Endothelial cell of umbilical vein (primary cell): ENCODE data around the gene SPEF1. TPM values are rescaled to one million over a fixed set of nuclear protein-coding genes. Genes with fewer than 3 reads are reported as not detected.

Source experiments
- BruUV-seq: library from RNA; stranded (reverse); fragments of 400-500 nt; replicated peaks from 2 replicates; lab custom pipeline; 2021; lab: Mats Ljungman, UMichigan
- CTCF ChIA-PET: fragments of 300-600, 350-600 bp; sonication (Branson Sonifier 250); formaldehyde crosslinking; loops from one replicate; lab custom pipeline; 2021; ENCODE audit warnings: antibody characterized with exemption, inconsistent platforms; lab: Charles Lee
- POLR2A ChIA-PET: fragments of 300-600, 350-600 bp; sonication (Branson Sonifier 250); formaldehyde crosslinking; loops from one replicate; lab custom pipeline; 2021; ENCODE audit warnings: antibody characterized with exemption, inconsistent platforms; lab: Charles Lee
- DNase-seq: peaks from one replicate; pipeline ENCODE4 v3.0.0-alpha.2; 2011; ENCODE audit warnings: low read depth, low spot score
- FAIRE-seq: peaks from 2 replicates; lab custom pipeline; 2011; peaks lifted over from hg19 to GRCh38; lab: Jason Lieb, UNC
- H2AFZ ChIP-seq: 2 replicates; pipeline ENCODE4 v1.6.0; 2012; ENCODE audit warnings: low read depth, low read length, control low read depth, inconsistent platforms
- H3K27ac ChIP-seq: 2 replicates; pipeline ENCODE4 v1.5.1; 2011; ENCODE audit warnings: low read depth, mild to moderate bottlenecking, control low read depth, low read length, moderate library complexity; ENCODE audit not compliant: insufficient read depth
- H3K27me3 ChIP-seq, 2 experiments: 2 replicates each; pipeline versions ENCODE4 v1.6.0 to v1.6.1; 2011; ENCODE audit warnings: low read length in 2 of 2, mixed read lengths in 1 of 2; ENCODE audit not compliant: control insufficient read depth in 2 of 2, insufficient read depth in 2 of 2
- H3K36me3 ChIP-seq, 2 experiments: 2 replicates in 1 of 2; 3 replicates in 1 of 2; pipeline ENCODE4 v1.5.1; 2011; ENCODE audit warnings: low read length in 2 of 2, mild to moderate bottlenecking in 1 of 2, moderate library complexity in 1 of 2; ENCODE audit not compliant: control insufficient read depth in 2 of 2, insufficient read depth in 2 of 2; ENCODE audit errors: extremely low read depth in 1 of 2
- H3K4me1 ChIP-seq: 3 replicates; pipeline ENCODE4 v1.5.1; 2011; ENCODE audit warnings: mild to moderate bottlenecking, low read length; ENCODE audit not compliant: control insufficient read depth, insufficient read depth; ENCODE audit errors: extremely low read depth
- H3K4me2 ChIP-seq: 2 replicates; pipeline ENCODE4 v1.6.1; 2011; ENCODE audit warnings: low read length, control low read depth, mixed read lengths; ENCODE audit not compliant: insufficient read depth
- H3K4me3 ChIP-seq, 3 experiments: fragments of 200-600 bp in 1 of 3; sonication (generic), shearing (Covaris generic) in 1 of 3; replicated peaks in 1 of 3; 2 replicates each; pipeline ENCODE4 v1.5.1; 2011 to 2016; ENCODE audit warnings: control low read depth in 3 of 3, low read length in 3 of 3, mild to moderate bottlenecking in 2 of 3, inconsistent platforms in 1 of 3, low read depth in 1 of 3, moderate library complexity in 1 of 3; ENCODE audit not compliant: insufficient read depth in 1 of 3
- H3K79me2 ChIP-seq: 2 replicates; pipeline ENCODE4 v1.6.0; 2012; ENCODE audit warnings: low read length, inconsistent platforms; ENCODE audit not compliant: control insufficient read depth, insufficient read depth
- H3K9ac ChIP-seq: replicated peaks from 2 replicates; pipeline ENCODE3; 2011; ENCODE audit warnings: low read length, control low read depth; ENCODE audit not compliant: insufficient read depth; ENCODE audit errors: extremely low read depth
- H3K9me1 ChIP-seq: replicated peaks from 3 replicates; pipeline ENCODE4 v1.6.0; 2011; ENCODE audit warnings: mild to moderate bottlenecking, low read length; ENCODE audit not compliant: control insufficient read depth, insufficient read depth; ENCODE audit errors: extremely low read depth
- H3K9me3 ChIP-seq: replicated peaks from 2 replicates; pipeline ENCODE4 v1.5.1; 2012; ENCODE audit warnings: low read length, inconsistent platforms; ENCODE audit not compliant: control insufficient read depth, insufficient read depth
- H4K20me1 ChIP-seq: replicated peaks from 2 replicates; pipeline ENCODE3; 2011; ENCODE audit warnings: mild to moderate bottlenecking, low read length; ENCODE audit not compliant: control insufficient read depth, insufficient read depth; ENCODE audit errors: extremely low read depth
- EZH2 ChIP-seq: IDR thresholded peaks from 2 replicates; pipeline ENCODE4 v1.6.1; 2012; ENCODE audit warnings: borderline replicate concordance, low read depth, mild to moderate bottlenecking, moderate library complexity, low read length, inconsistent platforms; ENCODE audit not compliant: severe bottlenecking
- FOS ChIP-seq: IDR thresholded peaks from 2 replicates; pipeline ENCODE4 v1.6.1; 2011; ENCODE audit warnings: mild to moderate bottlenecking, low read length, moderate library complexity, borderline replicate concordance; ENCODE audit not compliant: insufficient read depth
- GATA2 ChIP-seq: IDR thresholded peaks from 2 replicates; pipeline ENCODE4 v1.7.0; 2011; ENCODE audit warnings: low read depth, mild to moderate bottlenecking, moderate library complexity, mixed read lengths, low read length; ENCODE audit not compliant: insufficient read length, insufficient read depth
- JUN ChIP-seq: IDR thresholded peaks from 2 replicates; pipeline ENCODE4 v1.6.1; 2011; ENCODE audit warnings: borderline replicate concordance, low read depth; ENCODE audit not compliant: insufficient read length, insufficient read depth
- MYC ChIP-seq: IDR thresholded peaks from one replicate; pipeline ENCODE4 v1.6.1; 2011; ENCODE audit warnings: mild to moderate bottlenecking, low read depth, low read length
- POLR2A ChIP-seq: IDR thresholded peaks from 2 replicates; pipeline ENCODE4 v1.6.1; 2012; ENCODE audit warnings: low read depth, mild to moderate bottlenecking, control low read depth, low read length
- POLR2AphosphoS5 ChIP-seq: IDR thresholded peaks from 2 replicates; pipeline ENCODE4 v1.6.1; 2012; ENCODE audit warnings: low read depth, mild to moderate bottlenecking, control low read depth, low read length, moderate library complexity; ENCODE audit not compliant: insufficient read depth
- dilution Hi-C: fragments of 300-500 bp; cut with MboI; formaldehyde crosslinking; loops from one replicate; pipeline ENCODE4 v1.15.0; 2019; ENCODE audit warnings: low sequenced_read_pairs; ENCODE audit not compliant: extremely low pct_ligation_motif_present
- intact Hi-C: fragments of 100-400 bp; cut with micrococcal nuclease; formaldehyde crosslinking; loops from one replicate; pipeline ENCODE4 v1.10.0; 2022
- polyA plus RNA-seq, 4 experiments: library from polyadenylated mRNA; depleted of rRNA in 3 of 4; stranded (reverse) in 3 of 4; unstranded in 1 of 4; fragments of >200 nt; gene quantifications; 2 replicates each; pipeline versions ENCODE4 v1.2.1 to v1.2.3, GENCODE V29; 2011 to 2012; ENCODE audit warnings: missing spikeins in 1 of 4
- total RNA-seq: library from RNA; stranded (reverse); gene quantifications from 2 replicates; pipeline ENCODE4 v1.2.3, GENCODE V29; 2021
- TF ChIP-seq, protein P1 (sequence below), 2 donors: IDR thresholded peaks; 1 replicate in 1 of 2; 2 replicates in 1 of 2; pipeline ENCODE4 v1.5.1; 2011; ENCODE audit warnings: low read length in 2 of 2, mild to moderate bottlenecking in 2 of 2, moderate library complexity in 2 of 2, control low read depth in 1 of 2, inconsistent platforms in 1 of 2, low read depth in 1 of 2; ENCODE audit not compliant: insufficient read depth in 1 of 2; ENCODE audit errors: extremely low read depth in 1 of 2
- TF ChIP-seq, protein P2 (sequence below): IDR thresholded peaks from 2 replicates; pipeline ENCODE4 v1.6.1; 2011; ENCODE audit not compliant: insufficient read depth, insufficient read length

Gene SPEF1
- total and polyA plus RNA-seq, 2 donors (not counting 3 experiments of a cell fraction or from before 2014, with no cell fraction given) = 0.07 to 0.44 TPM

DNA sequence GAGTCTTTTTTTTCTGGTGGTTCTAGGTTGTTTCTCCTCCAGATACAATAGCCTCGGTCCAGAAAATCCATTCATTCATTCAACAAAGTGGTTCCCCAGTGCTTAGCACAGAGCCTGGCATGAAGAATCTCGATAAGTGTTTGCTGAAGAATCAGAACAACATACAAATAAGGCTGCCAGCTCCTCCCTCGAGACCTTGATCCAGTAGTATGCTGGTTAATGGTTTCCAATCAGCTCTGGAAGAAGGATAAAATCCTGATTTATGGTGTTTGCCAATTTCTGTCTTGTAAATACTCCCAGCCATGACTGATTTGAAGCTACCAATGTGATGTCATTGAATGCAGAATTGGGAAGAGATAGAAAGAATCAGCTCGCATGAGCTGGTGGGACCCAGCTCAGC is 45.5 kb downstream of the SPEF1 start:
- no peak overlapping the region for H3K4me2 ChIP-seq
- H2AFZ ChIP-seq = no peak overlapping the region
- no peaks in the 10 kb centered on the region for H4K20me1 ChIP-seq
- FAIRE-seq = no peak
- no peak overlapping the region for H3K9ac ChIP-seq
- H3K9me3 ChIP-seq = no peaks in the 10 kb centered on the region
- TF ChIP-seq JUN = no peak
- TF ChIP-seq, protein P1, sequence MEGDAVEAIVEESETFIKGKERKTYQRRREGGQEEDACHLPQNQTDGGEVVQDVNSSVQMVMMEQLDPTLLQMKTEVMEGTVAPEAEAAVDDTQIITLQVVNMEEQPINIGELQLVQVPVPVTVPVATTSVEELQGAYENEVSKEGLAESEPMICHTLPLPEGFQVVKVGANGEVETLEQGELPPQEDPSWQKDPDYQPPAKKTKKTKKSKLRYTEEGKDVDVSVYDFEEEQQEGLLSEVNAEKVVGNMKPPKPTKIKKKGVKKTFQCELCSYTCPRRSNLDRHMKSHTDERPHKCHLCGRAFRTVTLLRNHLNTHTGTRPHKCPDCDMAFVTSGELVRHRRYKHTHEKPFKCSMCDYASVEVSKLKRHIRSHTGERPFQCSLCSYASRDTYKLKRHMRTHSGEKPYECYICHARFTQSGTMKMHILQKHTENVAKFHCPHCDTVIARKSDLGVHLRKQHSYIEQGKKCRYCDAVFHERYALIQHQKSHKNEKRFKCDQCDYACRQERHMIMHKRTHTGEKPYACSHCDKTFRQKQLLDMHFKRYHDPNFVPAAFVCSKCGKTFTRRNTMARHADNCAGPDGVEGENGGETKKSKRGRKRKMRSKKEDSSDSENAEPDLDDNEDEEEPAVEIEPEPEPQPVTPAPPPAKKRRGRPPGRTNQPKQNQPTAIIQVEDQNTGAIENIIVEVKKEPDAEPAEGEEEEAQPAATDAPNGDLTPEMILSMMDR (IDR thresholded peaks at IDR 0.05; ENCODE audit: extremely low read depth in 1 of 2, insufficient read depth in 1 of 2, low read depth in 1 of 2, low read length in 2 of 2) = no peak
- TF ChIP-seq FOS = no peak
- no peak for TF ChIP-seq POLR2A
- TF ChIP-seq EZH2 = no peak
- TF ChIP-seq POLR2AphosphoS5 = no peak
- TF ChIP-seq, protein P2, sequence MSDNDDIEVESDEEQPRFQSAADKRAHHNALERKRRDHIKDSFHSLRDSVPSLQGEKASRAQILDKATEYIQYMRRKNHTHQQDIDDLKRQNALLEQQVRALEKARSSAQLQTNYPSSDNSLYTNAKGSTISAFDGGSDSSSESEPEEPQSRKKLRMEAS = no peak
- no peak for TF ChIP-seq MYC
- TF ChIP-seq GATA2 = no peak
- no peak overlapping the region for H3K4me3 ChIP-seq
- H3K79me2 ChIP-seq = no peaks in the 10 kb centered on the region
- H3K27ac ChIP-seq = no peak overlapping the region
- no TSS peak for BruUV-seq
- CTCF ChIA-PET = interaction anchor here (0.9 to 2.3 kb wide), 3 partner anchors 17 to 25 kb away, joined by 3 to 9 read pairs (median 5); no protein-coding TSS in a partner anchor
- intact Hi-C loops (no loop called here), dilution Hi-C loops (no loop called here)
- H3K9me1 ChIP-seq = no peaks in the 10 kb centered on the region
- DNase-seq = no peak
- H3K27me3 ChIP-seq = peaks cover 0 to 3% of the 10 kb centered on the region in 2 experiments
- H3K36me3 ChIP-seq = no peaks in the 10 kb centered on the region
- peaks cover 12% of the 10 kb centered on the region for H3K4me1 ChIP-seq
- POLR2A ChIA-PET = no interaction called here
